Measurements from ENCODE around the gene CCNJL.
A peak's percentile ranks its signal among the peaks of the same experiment; 100 is the strongest.
"Not testable (repeated sequence)": the region's sequence is repeated elsewhere in the genome, so short reads cannot be mapped to it uniquely, and the experiment has no call there.

CCNJL gene

DNA sequence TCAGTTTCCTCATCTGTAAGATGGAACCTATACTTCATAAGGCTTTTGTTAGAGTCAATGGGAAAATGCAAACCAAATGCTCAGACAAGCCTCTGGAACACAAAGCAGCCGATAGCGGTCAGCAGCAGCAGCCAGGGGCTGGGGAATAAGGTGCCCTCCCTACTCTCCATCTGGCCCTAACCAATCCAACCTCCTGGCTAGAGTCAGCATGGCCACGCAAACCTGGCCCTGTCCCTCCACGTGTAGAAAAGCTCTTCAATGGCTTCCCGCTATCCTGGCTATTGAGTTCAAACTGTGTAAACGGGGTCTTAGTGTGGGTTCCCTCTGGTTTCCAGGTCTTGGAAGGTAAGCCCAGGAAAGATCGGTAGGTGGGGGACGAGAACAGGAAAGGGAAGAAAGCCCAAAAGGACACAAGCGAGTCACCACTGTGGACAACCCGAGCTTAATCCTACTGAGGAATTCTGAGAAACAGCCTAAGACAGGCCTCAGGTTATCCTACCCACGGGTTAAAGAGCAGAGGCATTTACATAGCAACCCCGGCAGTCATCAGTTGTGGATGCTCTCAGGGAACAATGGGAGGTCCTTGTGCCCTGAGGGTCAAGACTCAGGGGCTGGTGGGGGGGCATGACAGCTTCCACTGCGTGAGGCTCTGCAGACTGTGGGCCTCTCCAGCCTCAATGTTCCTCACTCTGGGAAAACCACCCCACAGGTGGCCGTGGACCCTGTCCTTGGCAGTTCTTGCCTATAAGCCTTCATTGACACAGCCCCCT lies 52.2 kb downstream of the CCNJL start:
- DNase-seq = no peak

- DNase-seq = no peak
These were observed 53.0 kb downstream of the CCNJL start for GRCh38 chr5:160259341-160259740.

- no peak for DNase-seq
These were observed 57.7 kb downstream of the CCNJL start for GRCh38 chr5:160254706-160255105.

DNA sequence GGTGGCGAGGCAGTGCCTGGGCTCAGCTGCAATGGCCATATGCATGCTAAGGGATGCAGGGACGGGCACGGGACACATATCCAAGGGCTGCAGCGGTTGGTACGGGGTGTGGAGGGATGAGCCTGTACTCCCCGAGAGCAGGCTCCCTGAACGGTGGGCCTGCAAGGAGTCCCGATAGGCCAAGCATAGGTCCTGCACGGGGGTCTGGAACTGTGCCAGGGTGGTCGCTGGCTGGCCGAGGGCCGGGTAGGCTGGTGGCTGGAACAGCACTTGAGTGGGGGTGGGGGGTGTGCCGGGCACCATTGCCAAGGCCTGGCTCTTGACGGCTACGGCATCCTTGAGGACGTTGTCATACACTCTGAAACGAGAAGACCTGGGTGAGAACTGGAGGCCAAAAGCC lies 58.9 kb downstream of the CCNJL start:
- no peak for DNase-seq

GRCh38 chr5:160252916-160253315 lies 59.4 kb downstream of the CCNJL start:
- no peak for DNase-seq

DNA sequence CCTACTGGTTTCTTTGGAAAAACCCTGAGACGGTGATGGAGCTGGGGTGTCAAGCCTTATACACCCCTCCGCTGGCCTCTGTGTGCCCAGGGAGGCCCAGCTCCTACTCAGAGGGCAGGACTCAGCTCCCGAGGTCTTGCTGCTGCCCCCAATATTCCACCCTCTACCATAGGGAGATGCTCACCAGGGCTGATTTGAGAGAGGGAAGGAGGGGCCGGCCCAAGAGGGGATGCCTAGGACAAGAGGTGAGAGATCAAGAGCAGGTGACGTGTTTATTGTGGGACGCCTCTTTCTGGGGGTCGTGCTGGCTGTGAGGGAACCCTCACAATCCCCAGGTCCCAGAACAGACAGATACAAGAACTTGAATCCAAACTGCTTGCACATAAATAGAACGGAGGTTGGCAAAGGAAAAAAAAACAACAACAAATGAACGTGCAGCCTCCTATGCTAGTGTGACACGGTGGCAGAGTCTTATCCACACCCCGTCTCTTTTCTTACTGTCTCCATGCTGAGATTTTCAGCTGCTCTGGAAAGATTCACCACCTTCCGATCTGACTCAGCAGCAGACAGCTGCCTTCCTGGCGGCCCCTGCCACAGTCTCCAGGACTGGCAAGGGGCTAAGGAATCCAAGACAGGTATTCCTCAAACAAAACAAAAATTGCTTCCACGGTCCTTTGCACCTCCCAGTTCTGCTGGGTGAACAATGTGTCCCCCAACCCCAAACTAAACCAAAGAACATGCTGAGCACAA lies 60.8 kb downstream of the CCNJL start:
- DNase-seq = no peak

- DNase-seq = no peak
These were observed 61.5 kb downstream of the CCNJL start for GRCh38 chr5:160250826-160251225.

- DNase-seq = no peak
These were observed 62.1 kb downstream of the CCNJL start for GRCh38 chr5:160250226-160250625.

GRCh38 chr5:160249570-160249969 lies 62.8 kb downstream of the CCNJL start:
- DNase-seq = not testable (repeated sequence)

DNA sequence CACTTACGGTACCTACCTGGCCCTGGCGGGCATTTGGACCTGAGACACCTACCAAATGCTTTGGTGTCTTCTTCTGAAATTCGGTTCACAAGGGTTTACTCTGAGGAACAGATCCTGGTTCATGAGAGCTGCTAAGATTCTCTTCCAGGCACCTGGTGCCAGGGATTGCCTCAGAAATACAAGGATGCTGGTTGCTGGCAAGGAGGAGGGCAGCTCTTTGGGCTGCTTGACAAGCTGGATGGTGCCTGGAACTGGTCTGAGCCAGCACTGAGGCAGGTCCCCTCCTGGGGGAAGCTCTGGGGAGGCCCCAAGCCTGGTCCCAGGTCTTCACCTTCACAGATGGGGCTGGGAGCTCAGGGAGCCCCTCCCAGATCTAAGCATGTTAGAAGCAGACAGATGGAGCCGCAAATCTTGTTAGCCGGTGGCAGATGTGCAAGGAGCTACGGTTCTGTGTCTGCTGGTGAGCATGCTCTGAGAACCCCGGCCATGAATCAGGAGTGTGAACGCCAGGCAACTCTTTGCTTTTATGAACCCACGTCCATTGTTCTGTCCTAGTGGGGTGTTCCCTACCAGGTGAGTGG lies 66.8 kb downstream of the CCNJL start:
- peak in 1 of 2 donors; percentile 2 for DNase-seq

- no peak for DNase-seq
These were observed 70.2 kb downstream of the CCNJL start for GRCh38 chr5:160242145-160242544.

- no peak for DNase-seq
These were observed 72.0 kb downstream of the CCNJL start for GRCh38 chr5:160240350-160240749.

DNA sequence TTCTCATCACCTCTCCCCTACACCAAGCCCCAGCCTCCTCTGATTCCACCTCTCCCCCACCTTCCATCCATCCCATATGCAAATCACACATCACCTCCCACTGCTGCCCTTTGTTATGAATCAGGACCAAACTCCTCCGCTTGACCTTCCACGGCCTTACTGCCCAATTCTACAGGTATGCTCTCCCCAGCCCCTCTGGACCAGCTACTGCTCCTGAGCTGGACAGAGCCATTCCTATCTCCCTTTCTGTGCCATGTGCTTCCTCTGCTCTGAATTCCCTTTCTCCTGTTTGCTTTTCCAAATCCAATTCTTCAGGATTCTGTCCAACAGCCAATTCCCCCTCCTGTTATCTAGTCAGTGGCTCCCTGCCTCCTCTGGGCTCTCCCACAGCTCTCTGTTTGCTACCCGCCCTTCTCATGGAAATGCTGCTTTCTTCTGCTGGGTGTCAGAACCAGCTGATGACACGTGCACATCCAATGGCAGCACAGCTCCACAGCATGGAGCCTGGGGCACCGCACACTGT lies 74.7 kb downstream of the CCNJL start:
- no peak for DNase-seq

DNA sequence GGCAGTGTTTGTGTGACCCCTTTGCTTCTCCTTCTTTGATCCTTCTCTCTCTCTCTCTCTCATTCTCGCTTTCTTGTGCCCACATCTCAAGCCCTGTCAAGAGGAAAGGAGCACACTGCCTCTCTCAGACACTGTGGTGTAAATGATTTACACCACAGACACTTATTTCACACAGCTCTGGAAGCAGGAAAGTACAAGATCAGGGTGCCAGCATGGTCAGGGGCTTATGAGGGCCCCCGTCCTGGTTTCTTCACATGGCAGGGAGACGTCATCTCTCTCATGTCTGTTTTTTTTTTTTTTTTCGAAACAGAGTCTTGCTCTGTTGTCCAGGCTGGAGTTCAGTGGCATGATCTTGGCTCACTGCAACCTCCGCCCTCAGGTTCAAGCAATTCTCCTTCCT lies 76.6 kb downstream of the CCNJL start:
- DNase-seq = no peak

DNA sequence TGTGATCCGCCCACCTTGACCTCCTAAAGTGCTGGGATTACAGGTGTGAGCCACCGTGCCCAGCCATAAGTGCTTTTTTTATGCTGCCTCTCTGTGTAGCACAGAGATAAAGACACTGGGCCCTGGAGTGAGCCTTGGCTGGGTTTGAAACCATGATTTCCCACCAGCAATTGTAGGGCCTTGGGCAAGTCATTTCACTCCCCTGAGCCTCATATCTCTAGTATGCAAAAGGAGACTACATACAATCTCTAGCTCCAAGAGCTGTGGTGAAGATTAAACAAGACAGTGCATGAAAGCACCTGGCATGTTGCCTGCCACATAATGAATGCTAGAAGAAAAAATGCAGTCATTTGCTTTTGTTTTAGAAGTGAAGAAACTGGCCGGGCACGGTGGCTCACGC lies 79.1 kb downstream of the CCNJL start:
- no peak for DNase-seq

DNA sequence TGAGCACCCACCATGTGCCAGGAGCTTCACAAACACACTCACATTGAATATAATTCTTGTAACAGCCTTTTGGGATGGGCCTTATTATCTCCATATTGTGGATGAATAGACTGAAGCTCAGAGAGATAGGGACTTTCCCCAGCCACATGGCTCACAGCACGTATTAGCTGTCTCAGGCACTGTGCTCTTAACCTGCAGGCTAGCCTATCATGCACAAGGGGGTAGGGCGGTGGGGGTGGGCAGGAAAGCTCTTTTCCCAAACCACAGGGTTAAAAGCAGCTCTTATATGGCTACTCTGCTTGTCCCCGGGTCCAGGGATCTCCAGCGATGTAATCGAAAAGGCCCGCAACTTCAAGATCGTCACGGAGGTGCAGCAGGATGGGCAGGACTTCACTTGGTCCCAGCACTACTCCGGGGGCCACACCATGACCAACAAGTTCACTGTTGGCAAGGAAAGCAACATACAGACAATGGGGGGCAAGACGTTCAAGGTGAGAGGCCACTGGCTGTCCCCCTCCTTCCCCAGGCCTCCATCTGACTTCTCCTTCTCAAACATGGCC lies 80.5 kb downstream of the CCNJL start:
- no peak for DNase-seq

GRCh38 chr5:160230686-160231527 lies 81.5 kb downstream of the CCNJL start:
- no peak for DNase-seq

- DNase-seq = no peak
These were observed 83.1 kb downstream of the CCNJL start, which contains the start of gene FABP6 for GRCh38 chr5:160229190-160229742. Gene FABP6, plus strand, starts transcription at chr5:160229506. Its CDS starts 52 bp downstream, at chr5:160229558.

DNA sequence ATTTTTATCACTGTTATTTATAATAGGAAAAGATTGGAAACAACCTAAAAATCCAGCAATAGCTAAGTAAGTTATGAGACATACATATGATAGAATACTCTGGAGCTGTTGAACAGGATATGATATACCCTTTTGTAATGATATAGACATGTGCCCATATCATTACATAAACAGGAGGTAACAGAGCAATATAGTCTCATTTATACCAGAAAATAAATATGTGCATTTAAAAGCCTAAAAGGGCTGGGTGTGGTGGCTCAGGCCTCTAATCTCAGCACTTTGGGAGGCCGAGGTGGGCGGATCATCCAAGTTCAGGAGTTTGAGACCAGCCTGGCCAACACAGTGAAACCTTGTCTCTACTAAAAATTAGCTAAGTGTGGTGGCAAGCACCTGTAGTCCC lies 85.4 kb downstream of the CCNJL start:
- no peak for DNase-seq

- DNase-seq = no peak
These were observed 91.3 kb downstream of the CCNJL start for GRCh38 chr5:160221082-160221481.

DNA sequence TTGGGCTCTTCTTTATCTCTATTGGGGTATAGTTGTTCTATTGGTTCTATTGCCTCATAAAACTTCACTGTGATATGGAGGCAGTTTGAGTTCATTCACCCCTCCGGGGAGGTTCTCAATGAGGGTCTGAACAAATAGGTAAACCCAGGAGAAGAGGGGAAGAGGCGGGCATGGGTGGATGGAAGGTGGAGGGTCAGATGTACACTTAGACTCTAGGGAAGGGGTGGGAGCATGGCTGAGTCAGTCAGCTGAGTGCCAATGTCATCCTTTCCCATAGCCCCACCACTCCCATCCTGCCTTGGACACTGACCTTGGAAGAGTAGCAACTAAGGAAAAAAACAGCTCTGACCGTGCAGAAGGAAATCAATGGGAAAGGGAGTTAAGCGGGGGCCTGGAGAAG lies 93.0 kb downstream of the CCNJL start:
- no peak for DNase-seq

DNA sequence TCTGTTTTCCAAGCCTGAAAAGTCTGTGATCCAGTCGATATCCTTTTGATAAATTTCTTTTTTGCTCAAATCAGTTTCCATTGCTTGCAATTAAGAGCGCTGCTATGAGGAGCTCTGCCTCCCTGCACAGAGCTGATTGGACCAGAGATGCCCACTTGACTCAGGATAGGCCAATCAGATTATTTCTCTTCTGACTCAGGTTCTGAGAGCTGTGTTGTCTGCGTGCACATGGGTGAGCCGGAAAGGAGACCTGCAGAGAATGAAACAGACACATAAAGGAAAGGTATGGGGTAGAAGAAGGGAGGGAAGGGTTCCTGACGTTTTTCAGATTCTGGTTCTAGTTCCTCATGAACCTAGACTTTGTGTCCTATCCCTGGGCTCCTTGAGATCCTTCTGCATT lies 98.8 kb downstream of the CCNJL start:
- no peak for DNase-seq

Measured in hippocampal formation (tissue), 2 donors.